Measurements from ENCODE around the gene TSPAN11.
A peak's percentile ranks its signal among the peaks of the same experiment; 100 is the strongest.

Gene TSPAN11

GRCh38 chr12:30992381-30992780, 65.8 kb downstream of the TSPAN11 start:
- no peak overlapping the region for H3K4me3 ChIP-seq (ENCODE audit: low read depth, low read length)
- no peak for TF ChIP-seq CTCF (conservative IDR thresholded peaks at IDR 0.05; ENCODE audit: low read depth, low read length)
- no peak for DNase-seq (ENCODE audit: low read depth)

- no peak for TF ChIP-seq CTCF (conservative IDR thresholded peaks at IDR 0.05; ENCODE audit: low read depth, low read length)
- DNase-seq (ENCODE audit: low read depth), result no peak
- no peak overlapping the region for H3K4me3 ChIP-seq (ENCODE audit: low read depth, low read length)
These were observed 67.2 kb downstream of the TSPAN11 start for GRCh38 chr12:30993766-30994165.

- DNase-seq (ENCODE audit: low read depth), result no peak
- TF ChIP-seq CTCF (conservative IDR thresholded peaks at IDR 0.05; ENCODE audit: low read depth, low read length), result no peak
- no peak overlapping the region for H3K4me3 ChIP-seq (ENCODE audit: low read depth, low read length)
These were observed 67.7 kb downstream of the TSPAN11 start for GRCh38 chr12:30994274-30994673.

- no peak for TF ChIP-seq CTCF (conservative IDR thresholded peaks at IDR 0.05; ENCODE audit: low read depth, low read length)
- DNase-seq (ENCODE audit: low read depth), result peak; percentile 82
- no peak overlapping the region for H3K4me3 ChIP-seq (ENCODE audit: low read depth, low read length)
These were observed 69.7 kb downstream of the TSPAN11 start for GRCh38 chr12:30996255-30996654.

GRCh38 chr12:30996752-30997151, 70.2 kb downstream of the TSPAN11 start:
- no peak for TF ChIP-seq CTCF (conservative IDR thresholded peaks at IDR 0.05; ENCODE audit: low read depth, low read length)
- no peak for DNase-seq (ENCODE audit: low read depth)
- no peak overlapping the region for H3K4me3 ChIP-seq (ENCODE audit: low read depth, low read length)

- DNase-seq (ENCODE audit: low read depth), result no peak
- no peak overlapping the region for H3K4me3 ChIP-seq (ENCODE audit: low read depth, low read length)
- TF ChIP-seq CTCF (conservative IDR thresholded peaks at IDR 0.05; ENCODE audit: low read depth, low read length), result no peak
These were observed 71.3 kb downstream of the TSPAN11 start for GRCh38 chr12:30997685-30998440.

GRCh38 chr12:30999011-30999410, 72.5 kb downstream of the TSPAN11 start:
- H3K4me3 ChIP-seq (ENCODE audit: low read depth, low read length), result no peak overlapping the region
- no peak for DNase-seq (ENCODE audit: low read depth)
- TF ChIP-seq CTCF (conservative IDR thresholded peaks at IDR 0.05; ENCODE audit: low read depth, low read length), result no peak

Data from choroid plexus epithelial cell (primary cell).